Measurements from ENCODE around the gene C11orf91.

GRCh38 chr11:33706546-33706945 lies 5.9 kb upstream of the C11orf91 start:
- TF ChIP-seq, protein P1, sequence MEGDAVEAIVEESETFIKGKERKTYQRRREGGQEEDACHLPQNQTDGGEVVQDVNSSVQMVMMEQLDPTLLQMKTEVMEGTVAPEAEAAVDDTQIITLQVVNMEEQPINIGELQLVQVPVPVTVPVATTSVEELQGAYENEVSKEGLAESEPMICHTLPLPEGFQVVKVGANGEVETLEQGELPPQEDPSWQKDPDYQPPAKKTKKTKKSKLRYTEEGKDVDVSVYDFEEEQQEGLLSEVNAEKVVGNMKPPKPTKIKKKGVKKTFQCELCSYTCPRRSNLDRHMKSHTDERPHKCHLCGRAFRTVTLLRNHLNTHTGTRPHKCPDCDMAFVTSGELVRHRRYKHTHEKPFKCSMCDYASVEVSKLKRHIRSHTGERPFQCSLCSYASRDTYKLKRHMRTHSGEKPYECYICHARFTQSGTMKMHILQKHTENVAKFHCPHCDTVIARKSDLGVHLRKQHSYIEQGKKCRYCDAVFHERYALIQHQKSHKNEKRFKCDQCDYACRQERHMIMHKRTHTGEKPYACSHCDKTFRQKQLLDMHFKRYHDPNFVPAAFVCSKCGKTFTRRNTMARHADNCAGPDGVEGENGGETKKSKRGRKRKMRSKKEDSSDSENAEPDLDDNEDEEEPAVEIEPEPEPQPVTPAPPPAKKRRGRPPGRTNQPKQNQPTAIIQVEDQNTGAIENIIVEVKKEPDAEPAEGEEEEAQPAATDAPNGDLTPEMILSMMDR (IDR thresholded peaks at IDR 0.05): no peak
- TF ChIP-seq POLR2A (IDR thresholded peaks at IDR 0.05) (peak in 1 of 2 donors; percentile 10), EP300 (IDR thresholded peaks at IDR 0.05) (peak; percentile 57 to 69)
